ENCODE results near the gene KAZN.
"Not testable (repeated sequence)": the region's sequence is repeated elsewhere in the genome, so short reads cannot be mapped to it uniquely, and the experiment has no call there.

The KAZN gene

GRCh38 chr1:14598498-14599182, at the start of gene KAZN:
Gene KAZN (plus strand): TSS chr1:14598685.
- no peak for DNase-seq (ENCODE audit: low read depth in 2 of 2)

GRCh38 chr1:14549897-14550620, 48.4 kb upstream of the KAZN start:
- DNase-seq (ENCODE audit: low read depth in 2 of 2): no peak

- no peak for DNase-seq (ENCODE audit: low read depth in 2 of 2)
Observed at GRCh38 chr1:14551386-14551785, 47.1 kb upstream of the KAZN start.

GRCh38 chr1:14552246-14552965, 46.1 kb upstream of the KAZN start:
- DNase-seq (ENCODE audit: low read depth in 2 of 2): no peak

GRCh38 chr1:14553711-14554110, 44.8 kb upstream of the KAZN start:
- no peak for DNase-seq (ENCODE audit: low read depth in 2 of 2)

- DNase-seq (ENCODE audit: low read depth in 2 of 2): no peak
Observed at GRCh38 chr1:14555091-14555490, 43.4 kb upstream of the KAZN start.

GRCh38 chr1:14561014-14561693, 37.3 kb upstream of the KAZN start:
- DNase-seq (ENCODE audit: low read depth in 2 of 2): no peak

- no peak for DNase-seq (ENCODE audit: low read depth in 2 of 2)
Observed at GRCh38 chr1:14565090-14565489, 33.4 kb upstream of the KAZN start.

GRCh38 chr1:14567056-14567455, 31.4 kb upstream of the KAZN start:
- no peak for DNase-seq (ENCODE audit: low read depth in 2 of 2)

- DNase-seq (ENCODE audit: low read depth in 2 of 2): no peak
Observed at GRCh38 chr1:14567903-14568302, 30.6 kb upstream of the KAZN start.

GRCh38 chr1:14568716-14569355, 29.6 kb upstream of the KAZN start:
- DNase-seq (ENCODE audit: low read depth in 2 of 2): no peak

- no peak for DNase-seq (ENCODE audit: low read depth in 2 of 2)
Observed at GRCh38 chr1:14570514-14570913, 28.0 kb upstream of the KAZN start.

GRCh38 chr1:14571810-14572767, 26.4 kb upstream of the KAZN start:
- no peak for DNase-seq (ENCODE audit: low read depth in 2 of 2)

- DNase-seq (ENCODE audit: low read depth in 2 of 2): no peak
Observed at GRCh38 chr1:14572861-14573260, 25.6 kb upstream of the KAZN start.

- no peak for DNase-seq (ENCODE audit: low read depth in 2 of 2)
Observed at GRCh38 chr1:14576155-14576554, 22.3 kb upstream of the KAZN start.

GRCh38 chr1:14577261-14577660, 21.2 kb upstream of the KAZN start:
- no peak for DNase-seq (ENCODE audit: low read depth in 2 of 2)

- DNase-seq (ENCODE audit: low read depth in 2 of 2): no peak
Observed at GRCh38 chr1:14578156-14578555, 20.3 kb upstream of the KAZN start.

GRCh38 chr1:14580295-14580694, 18.2 kb upstream of the KAZN start:
- not testable (repeated sequence) for DNase-seq (ENCODE audit: low read depth in 2 of 2)

- no peak for DNase-seq (ENCODE audit: low read depth in 2 of 2)
Observed at GRCh38 chr1:14580986-14581385, 17.5 kb upstream of the KAZN start.

- no peak for DNase-seq (ENCODE audit: low read depth in 2 of 2)
Observed at GRCh38 chr1:14583788-14584187, 14.7 kb upstream of the KAZN start.

- no peak for DNase-seq (ENCODE audit: low read depth in 2 of 2)
Observed at GRCh38 chr1:14585728-14586127, 12.8 kb upstream of the KAZN start.
